ENCODE measurements around the gene UBAP2L.
"Not testable (repeated sequence)": the region's sequence is repeated elsewhere in the genome, so short reads cannot be mapped to it uniquely, and the experiment has no call there.

UBAP2L gene

GRCh38 chr1:154312229-154313065 lies 91.7 kb downstream of the UBAP2L start:
- not testable (repeated sequence) for DNase-seq

DNA sequence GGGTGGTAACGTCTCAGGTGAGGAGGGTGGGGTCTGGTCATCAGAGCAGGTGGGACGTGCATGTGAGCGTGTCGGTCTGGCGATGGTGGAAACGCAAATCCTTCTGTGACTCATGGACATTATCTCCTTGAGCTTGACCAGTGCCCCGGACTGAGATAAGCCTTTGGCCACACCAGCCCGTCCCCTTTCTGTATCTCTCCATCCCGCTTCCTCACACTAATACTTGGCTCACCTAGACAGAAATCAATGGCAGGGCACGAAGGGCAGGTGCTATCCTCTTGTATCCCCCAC lies 92.3 kb downstream of the UBAP2L start:
- no peak for DNase-seq

GRCh38 chr1:154314226-154314625 lies 93.5 kb downstream of the UBAP2L start:
- not testable (repeated sequence) for DNase-seq

GRCh38 chr1:154316704-154317103 lies 95.9 kb downstream of the UBAP2L start:
- DNase-seq: no peak

DNA sequence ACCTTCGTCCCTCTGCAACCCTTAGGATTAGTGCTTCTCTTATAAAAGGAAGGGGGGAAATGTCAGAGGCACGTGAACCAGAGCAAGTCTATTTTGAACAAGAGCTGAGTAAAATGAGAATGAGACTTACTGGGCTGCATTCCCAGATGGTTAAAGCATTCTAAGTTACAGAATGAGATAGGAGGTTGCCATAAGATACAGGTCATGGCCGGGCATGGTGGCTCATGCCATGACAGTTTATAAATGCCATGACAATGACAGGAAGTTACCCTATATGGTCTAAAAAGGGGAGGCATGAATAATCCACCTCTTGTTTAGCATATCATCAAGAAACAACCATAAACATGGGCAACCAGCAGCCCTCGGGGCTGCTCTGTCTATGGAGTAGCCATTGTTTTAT lies 97.6 kb downstream of the UBAP2L start:
- DNase-seq: no peak
